Nephron (organoid): Measurements from ENCODE around the gene RAB18.
A peak's percentile ranks its signal among the peaks of the same experiment; 100 is the strongest.

Experiments
- H3K27ac Mint-ChIP-seq, 3 experiments: 2 replicates each; pipeline ENCODE4 v1.8.0; 2020; ENCODE audit warnings: mixed read lengths in 3 of 3, mild to moderate bottlenecking in 2 of 3, moderate library complexity in 1 of 3
- H3K27me3 Mint-ChIP-seq: 2 replicates; pipeline ENCODE4 v1.8.0; 2021; ENCODE audit warnings: low read depth, mild to moderate bottlenecking, moderate library complexity, mixed read lengths
- H3K36me3 Mint-ChIP-seq: 2 replicates; pipeline ENCODE4 v1.8.0; 2020; ENCODE audit warnings: low read depth, mixed read lengths
- H3K4me1 Mint-ChIP-seq: 2 replicates; pipeline ENCODE4 v1.8.0; 2020; ENCODE audit warnings: mixed read lengths
- H3K4me3 Mint-ChIP-seq, 3 experiments: 2 replicates each; pipeline ENCODE4 v1.8.0; 2020; ENCODE audit warnings: mild to moderate bottlenecking in 3 of 3, mixed read lengths in 3 of 3, moderate library complexity in 2 of 3
- H3K9me3 Mint-ChIP-seq: 2 replicates; pipeline ENCODE4 v1.8.0; 2020; ENCODE audit warnings: mixed read lengths
- CTCF ChIP-seq, 3 experiments: fragments of 200-600 bp; sonication (generic); IDR thresholded peaks; one replicate each; pipeline ENCODE4 v1.5.0; 2021; ENCODE audit warnings: antibody characterized with exemption in 3 of 3; ENCODE audit not compliant: unreplicated experiment in 3 of 3

Gene RAB18

GRCh38 chr10:27518261-27518660, 14.2 kb downstream of the RAB18 start:
- TF ChIP-seq CTCF (IDR thresholded peaks at IDR 0.05; ENCODE audit: unreplicated experiment in 3 of 3), result no peak
- Mint-ChIP-seq H3K27me3 (no peaks in the 10 kb centered on the region), H3K4me1 (peaks cover 6% of the 10 kb centered on the region), H3K9me3 (no peaks in the 10 kb centered on the region), H3K4me3 (no peak overlapping the region), H3K36me3 (peaks cover 44% of the 10 kb centered on the region), H3K27ac (no peak overlapping the region)

- Mint-ChIP-seq H3K4me1 (peaks cover 60% of the 10 kb centered on the region), H3K27me3 (no peaks in the 10 kb centered on the region), H3K9me3 (no peaks in the 10 kb centered on the region), H3K36me3 (peaks cover 8% of the 10 kb centered on the region), H3K27ac (peak overlapping the region; percentile 55 to 75 (median 60)), H3K4me3 (no peak overlapping the region)
- TF ChIP-seq CTCF (IDR thresholded peaks at IDR 0.05; ENCODE audit: unreplicated experiment in 3 of 3), result no peak
Observed at GRCh38 chr10:27525819-27526218, 21.7 kb downstream of the RAB18 start.

GRCh38 chr10:27526242-27526641, 22.1 kb downstream of the RAB18 start:
- no peaks in the 10 kb centered on the region for H3K27me3 Mint-ChIP-seq
- H3K9me3 Mint-ChIP-seq, result no peaks in the 10 kb centered on the region
- no peak for TF ChIP-seq CTCF (IDR thresholded peaks at IDR 0.05; ENCODE audit: unreplicated experiment in 3 of 3)
- peak overlapping the region in 2 of 3 experiments; percentile 55 to 75 for H3K27ac Mint-ChIP-seq
- no peak overlapping the region for H3K4me3 Mint-ChIP-seq
- H3K36me3 Mint-ChIP-seq, result peaks cover 7% of the 10 kb centered on the region
- peaks cover 60% of the 10 kb centered on the region for H3K4me1 Mint-ChIP-seq

GRCh38 chr10:27527666-27528295, 23.7 kb downstream of the RAB18 start:
- Mint-ChIP-seq H3K36me3 (peaks cover 5% of the 10 kb centered on the region), H3K4me3 (peak overlapping the region in 2 of 3 experiments; percentile 26 to 44), H3K27me3 (no peaks in the 10 kb centered on the region), H3K27ac (peak overlapping the region; percentile 62 to 87 (median 85)), H3K4me1 (peaks cover 60% of the 10 kb centered on the region), H3K9me3 (no peaks in the 10 kb centered on the region)
- no peak for TF ChIP-seq CTCF (IDR thresholded peaks at IDR 0.05; ENCODE audit: unreplicated experiment in 3 of 3)

GRCh38 chr10:27529010-27529783, 25.1 kb downstream of the RAB18 start:
- no peak for TF ChIP-seq CTCF (IDR thresholded peaks at IDR 0.05; ENCODE audit: unreplicated experiment in 3 of 3)
- Mint-ChIP-seq H3K9me3 (no peaks in the 10 kb centered on the region), H3K27ac (peak overlapping the region; percentile 62 to 85 (median 75)), H3K36me3 (peaks cover 2% of the 10 kb centered on the region), H3K4me3 (peak overlapping the region in 1 of 3 experiments; percentile 5), H3K4me1 (peaks cover 58% of the 10 kb centered on the region), H3K27me3 (no peaks in the 10 kb centered on the region)
